Vagina (tissue), 2 donors: ENCODE results near the gene DPP4.

Source experiments
- POLR2A ChIP-seq, 2 donors: fragments of 450-650 bp; IDR thresholded peaks; one replicate each; pipeline ENCODE4 v1.6.1; 2017; ENCODE audit warnings: antibody characterized with exemption in 2 of 2, mild to moderate bottlenecking in 2 of 2, moderate library complexity in 2 of 2
- POLR2AphosphoS5 ChIP-seq, 2 donors: sonication (generic); formaldehyde crosslinking; IDR thresholded peaks; one replicate each; pipeline ENCODE4 v1.9.0; 2017; ENCODE audit warnings: antibody characterized with exemption in 2 of 2, mild to moderate bottlenecking in 2 of 2, low read depth in 1 of 2; ENCODE audit not compliant: insufficient read depth in 1 of 2
- TF ChIP-seq, protein P1 (sequence below), 3 experiments: fragments of 450-650 bp in 2 of 3; fragments of 200-600 bp in 1 of 3; sonication (generic) in 1 of 3; IDR thresholded peaks; one replicate each; pipeline ENCODE4 v1.5.1; 2017 to 2019; ENCODE audit warnings: antibody characterized with exemption in 3 of 3, mild to moderate bottlenecking in 2 of 3, moderate library complexity in 2 of 3

DNA sequence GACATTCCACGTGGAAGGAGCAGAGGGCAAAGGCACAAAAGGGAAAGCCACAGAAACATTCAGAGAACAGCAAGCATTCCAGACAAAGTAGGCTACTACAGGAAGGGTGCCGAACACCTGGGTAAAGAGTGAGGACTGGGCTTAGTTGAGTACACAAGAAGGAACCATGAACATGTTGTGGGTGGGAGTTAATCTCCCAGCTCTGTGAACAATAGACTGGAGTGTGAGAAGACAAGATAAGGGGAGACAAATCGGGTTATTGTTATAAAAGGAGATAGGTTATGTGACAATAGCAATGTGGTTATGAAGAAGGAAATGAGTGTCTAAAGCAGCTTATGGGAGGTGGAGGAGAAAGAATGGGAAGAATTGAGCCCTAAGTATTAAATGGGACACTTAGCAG is 70.0 kb downstream of the DPP4 start:
- TF ChIP-seq POLR2A (IDR thresholded peaks at IDR 0.05) (no peak), POLR2AphosphoS5 (IDR thresholded peaks at IDR 0.05; ENCODE audit: insufficient read depth in 1 of 2, low read depth in 1 of 2) (no peak)
- TF ChIP-seq, protein P1, sequence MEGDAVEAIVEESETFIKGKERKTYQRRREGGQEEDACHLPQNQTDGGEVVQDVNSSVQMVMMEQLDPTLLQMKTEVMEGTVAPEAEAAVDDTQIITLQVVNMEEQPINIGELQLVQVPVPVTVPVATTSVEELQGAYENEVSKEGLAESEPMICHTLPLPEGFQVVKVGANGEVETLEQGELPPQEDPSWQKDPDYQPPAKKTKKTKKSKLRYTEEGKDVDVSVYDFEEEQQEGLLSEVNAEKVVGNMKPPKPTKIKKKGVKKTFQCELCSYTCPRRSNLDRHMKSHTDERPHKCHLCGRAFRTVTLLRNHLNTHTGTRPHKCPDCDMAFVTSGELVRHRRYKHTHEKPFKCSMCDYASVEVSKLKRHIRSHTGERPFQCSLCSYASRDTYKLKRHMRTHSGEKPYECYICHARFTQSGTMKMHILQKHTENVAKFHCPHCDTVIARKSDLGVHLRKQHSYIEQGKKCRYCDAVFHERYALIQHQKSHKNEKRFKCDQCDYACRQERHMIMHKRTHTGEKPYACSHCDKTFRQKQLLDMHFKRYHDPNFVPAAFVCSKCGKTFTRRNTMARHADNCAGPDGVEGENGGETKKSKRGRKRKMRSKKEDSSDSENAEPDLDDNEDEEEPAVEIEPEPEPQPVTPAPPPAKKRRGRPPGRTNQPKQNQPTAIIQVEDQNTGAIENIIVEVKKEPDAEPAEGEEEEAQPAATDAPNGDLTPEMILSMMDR (IDR thresholded peaks at IDR 0.05): no peak
